HepG2 (cell line): ENCODE data around the gene TTC39B. TPM values are rescaled to one million over a fixed set of nuclear protein-coding genes. Genes with fewer than 3 reads are reported as not detected.

Experiments used
- ASH2L ChIP-seq: fragments of 300-600, 200-600 bp; sonication (generic); IDR thresholded peaks from 2 replicates; pipeline ENCODE4 v1.7.0; 2017; ENCODE audit warnings: low read depth, mild to moderate bottlenecking, moderate library complexity, mixed read lengths, low read length; ENCODE audit not compliant: insufficient read length
- EED ChIP-seq: sonication (generic); formaldehyde crosslinking; IDR thresholded peaks from 2 replicates; pipeline ENCODE4 v1.5.0; 2020; ENCODE audit warnings: mild to moderate bottlenecking, missing genetic modification reagents
- EP300 ChIP-seq, 3 experiments: sonication (generic) in 1 of 3; formaldehyde crosslinking in 1 of 3; IDR thresholded peaks; 2 replicates each; pipeline versions ENCODE4 v1.5.1 to v1.6.1; 2011 to 2020; ENCODE audit warnings: low read depth in 2 of 3, low read length in 2 of 3, borderline replicate concordance in 1 of 3, improper control_type of control experiment in 1 of 3, mild to moderate bottlenecking in 1 of 3, missing genetic modification reagents in 1 of 3, moderate library complexity in 1 of 3
- ETV5 ChIP-seq: IDR thresholded peaks from 2 replicates; pipeline ENCODE4 v1.6.1; 2018; ENCODE audit warnings: missing biosample characterization, missing genetic modification reagents, inconsistent platforms, borderline replicate concordance
- GATAD1 ChIP-seq: IDR thresholded peaks from 2 replicates; pipeline ENCODE4 v1.6.1; 2016; ENCODE audit warnings: missing genetic modification reagents, missing compliant biosample characterization
- HOXA9 ChIP-seq: sonication (generic); formaldehyde crosslinking; IDR thresholded peaks from 2 replicates; pipeline ENCODE4 v1.8.1; 2022; ENCODE audit warnings: missing genetic modification reagents, mild to moderate bottlenecking, moderate library complexity, borderline replicate concordance
- KAT2B ChIP-seq: fragments of 150-350 bp; IDR thresholded peaks from 2 replicates; pipeline ENCODE4 v1.6.1; 2014; ENCODE audit warnings: low read depth, low read length, borderline replicate concordance
- MLLT10 ChIP-seq: sonication (generic); formaldehyde crosslinking; IDR thresholded peaks from 2 replicates; pipeline ENCODE4 v1.4.0; 2020; ENCODE audit warnings: missing genetic modification reagents
- NCOR1 ChIP-seq: fragments of 200-600 bp; sonication (generic); IDR thresholded peaks from 2 replicates; pipeline ENCODE4 v1.7.0; 2017; ENCODE audit warnings: antibody characterized with exemption, low read length, borderline replicate concordance
- NR2F1 ChIP-seq, 2 experiments: fragments of 450-650 bp in 1 of 2; formaldehyde crosslinking in 1 of 2; IDR thresholded peaks; 2 replicates each; pipeline versions ENCODE4 v1.5.0 to v1.6.1; 2016 to 2020; ENCODE audit warnings: mild to moderate bottlenecking in 1 of 2, missing compliant biosample characterization in 1 of 2, missing genetic modification reagents in 1 of 2, moderate library complexity in 1 of 2
- PHF8 ChIP-seq: sonication (generic); formaldehyde crosslinking; IDR thresholded peaks from 2 replicates; pipeline ENCODE4 v1.5.0; 2020; ENCODE audit warnings: missing genetic modification reagents
- PRMT3 ChIP-seq: sonication (generic); formaldehyde crosslinking; IDR thresholded peaks from 2 replicates; pipeline ENCODE4 v1.8.1; 2022; ENCODE audit warnings: low read depth, mild to moderate bottlenecking, moderate library complexity, missing genetic modification reagents, borderline replicate concordance
- RARA ChIP-seq: IDR thresholded peaks from 2 replicates; pipeline ENCODE4 v1.6.1; 2016; ENCODE audit warnings: missing genetic modification reagents, missing compliant biosample characterization
- SALL1 ChIP-seq: sonication (generic); formaldehyde crosslinking; IDR thresholded peaks from 2 replicates; pipeline ENCODE4 v1.8.0; 2022; ENCODE audit warnings: mild to moderate bottlenecking, missing genetic modification reagents
- SOX13 ChIP-seq, 3 experiments: fragments of 450-650 bp in 1 of 3; sonication (generic) in 1 of 3; formaldehyde crosslinking in 1 of 3; IDR thresholded peaks in 2 of 3; conservative IDR thresholded peaks in 1 of 3; 2 replicates each; pipeline versions ENCODE4 v1.5.0 to v1.6.1; 2016 to 2020; ENCODE audit warnings: antibody characterized with exemption in 1 of 3, mild to moderate bottlenecking in 1 of 3, missing compliant biosample characterization in 1 of 3, missing genetic modification reagents in 1 of 3, moderate library complexity in 1 of 3
- XBP1 ChIP-seq: sonication (generic); formaldehyde crosslinking; IDR thresholded peaks from 2 replicates; pipeline ENCODE4 v1.5.0; 2020; ENCODE audit warnings: missing genetic modification reagents
- ZBTB21 ChIP-seq: sonication (generic); formaldehyde crosslinking; IDR thresholded peaks from 2 replicates; pipeline ENCODE4 v1.4.0; 2020; ENCODE audit warnings: missing genetic modification reagents
- ZEB1 ChIP-seq: IDR thresholded peaks from 2 replicates; pipeline ENCODE4 v1.6.1; 2012; ENCODE audit warnings: mild to moderate bottlenecking, low read depth, inconsistent platforms; ENCODE audit not compliant: insufficient replicate concordance
- ZFAT ChIP-seq: sonication (generic); formaldehyde crosslinking; conservative IDR thresholded peaks from 2 replicates; pipeline ENCODE4 v1.8.1; 2023; ENCODE audit warnings: missing genetic modification reagents, inconsistent platforms
- ZKSCAN5 ChIP-seq: sonication (generic); formaldehyde crosslinking; IDR thresholded peaks from 2 replicates; pipeline ENCODE4 v1.5.1; 2020; ENCODE audit warnings: mild to moderate bottlenecking, missing genetic modification reagents
- ZNF12 ChIP-seq: sonication (generic); formaldehyde crosslinking; IDR thresholded peaks from 2 replicates; pipeline ENCODE4 v1.5.0; 2020; ENCODE audit warnings: missing genetic modification reagents
- ZNF232 ChIP-seq: sonication (generic); formaldehyde crosslinking; IDR thresholded peaks from 2 replicates; pipeline ENCODE4 v1.4.0; 2020; ENCODE audit warnings: missing genetic modification reagents, borderline replicate concordance
- ZNF292 ChIP-seq: sonication (generic); formaldehyde crosslinking; IDR thresholded peaks from 2 replicates; pipeline ENCODE4 v1.8.1; 2022; ENCODE audit warnings: mild to moderate bottlenecking, low read depth, missing genetic modification reagents, borderline replicate concordance
- ZNF296 ChIP-seq: sonication (generic); formaldehyde crosslinking; conservative IDR thresholded peaks from 2 replicates; pipeline ENCODE4 v1.5.0; 2020; ENCODE audit warnings: mild to moderate bottlenecking, missing genetic modification reagents
- ZNF34 ChIP-seq: sonication (generic); formaldehyde crosslinking; IDR thresholded peaks from 2 replicates; pipeline ENCODE4 v1.4.0; 2020; ENCODE audit warnings: mild to moderate bottlenecking, missing genetic modification reagents, borderline replicate concordance
- ZNF562 ChIP-seq: sonication (generic); formaldehyde crosslinking; IDR thresholded peaks from 2 replicates; pipeline ENCODE4 v1.8.0; 2022; ENCODE audit warnings: missing genetic modification reagents, borderline replicate concordance
- ZNF788 ChIP-seq: sonication (generic); formaldehyde crosslinking; IDR thresholded peaks from 2 replicates; pipeline ENCODE4 v1.5.0; 2020; ENCODE audit warnings: mild to moderate bottlenecking, missing genetic modification reagents, borderline replicate concordance
- polyA plus RNA-seq, 8 experiments: library from polyadenylated mRNA; depleted of rRNA in 3 of 8; stranded (reverse) in 7 of 8; unstranded in 1 of 8; fragments of >200 nt; fragmentation: Illumina TruSeq in 4 of 8; extraction: Trizol in 4 of 8; gene quantifications; 2 replicates each; pipeline versions ENCODE4 v1.2.1 to v1.2.3, GENCODE V29; 2011 to 2016; ENCODE audit warnings: low read depth in 4 of 8, missing spikeins in 1 of 8, mixed read lengths in 1 of 8; ENCODE audit not compliant: insufficient read depth in 1 of 8
- total RNA-seq, 5 experiments: library from RNA; depleted of rRNA; stranded (reverse); fragments of >200 nt; fragmentation: Illumina TruSeq; extraction: Trizol; gene quantifications; 2 replicates each; pipeline ENCODE4 v1.2.3, GENCODE V29; 2016; ENCODE audit warnings: low read depth in 1 of 5
- TF ChIP-seq, protein P1 (sequence below): IDR thresholded peaks from 2 replicates; pipeline ENCODE4 v1.6.1; 2016; ENCODE audit warnings: low read depth
- TF ChIP-seq, protein P2 (sequence below): sonication (generic); formaldehyde crosslinking; conservative IDR thresholded peaks from 2 replicates; pipeline ENCODE4 v1.4.0; 2020; ENCODE audit warnings: missing genetic modification reagents

TTC39B gene
- total and polyA plus RNA-seq, 2 of the 13 experiments (the other 11 are each of a cell fraction or from before 2014, with no cell fraction given), result 14.3 to 19.4 TPM

DNA sequence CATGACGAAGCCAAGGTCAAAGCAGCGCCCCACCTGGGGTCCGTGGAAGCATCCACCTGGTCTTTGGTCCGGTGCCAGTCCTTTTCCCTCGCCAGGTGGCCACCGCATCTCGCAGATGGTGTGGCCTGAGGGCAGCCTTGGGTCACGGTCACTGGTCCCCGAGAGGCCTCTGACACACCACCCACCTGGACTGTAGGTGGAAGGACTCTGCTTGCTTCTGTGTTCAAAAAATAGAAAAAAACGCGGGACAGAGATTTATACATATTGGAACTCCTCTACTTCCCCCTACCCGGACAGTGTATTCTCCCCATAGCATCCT, 466 bp upstream of the TTC39B start (continued):
- TF ChIP-seq, protein P1, sequence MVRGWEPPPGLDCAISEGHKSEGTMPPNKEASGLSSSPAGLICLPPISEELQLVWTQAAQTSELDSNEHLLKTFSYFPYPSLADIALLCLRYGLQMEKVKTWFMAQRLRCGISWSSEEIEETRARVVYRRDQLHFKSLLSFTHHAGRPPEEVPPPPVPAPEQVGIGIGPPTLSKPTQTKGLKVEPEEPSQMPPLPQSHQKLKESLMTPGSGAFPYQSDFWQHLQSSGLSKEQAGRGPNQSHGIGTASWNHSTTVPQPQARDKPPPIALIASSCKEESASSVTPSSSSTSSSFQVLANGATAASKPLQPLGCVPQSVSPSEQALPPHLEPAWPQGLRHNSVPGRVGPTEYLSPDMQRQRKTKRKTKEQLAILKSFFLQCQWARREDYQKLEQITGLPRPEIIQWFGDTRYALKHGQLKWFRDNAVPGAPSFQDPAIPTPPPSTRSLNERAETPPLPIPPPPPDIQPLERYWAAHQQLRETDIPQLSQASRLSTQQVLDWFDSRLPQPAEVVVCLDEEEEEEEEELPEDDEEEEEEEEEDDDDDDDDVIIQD, result 0 out of 2 replicates have a peak, but pooled peaks have one; percentile 1
- no peak for TF ChIP-seq XBP1 (CRISPR knock-in tag)
- no peak for TF ChIP-seq KAT2B
- peak; percentile 1 for TF ChIP-seq ASH2L
- no peak for TF ChIP-seq MLLT10 (CRISPR knock-in tag)
- peak; percentile 19; the same call in 1 of the 2 replicates for TF ChIP-seq ZNF788 (CRISPR knock-in tag)
- TF ChIP-seq ZBTB21 (CRISPR knock-in tag), result no peak
- TF ChIP-seq NR2F1 (CRISPR knock-in tag; IDR thresholded peaks at IDR 0.05), result peak in 1 of 2 experiments; percentile 37; a peak in 2 of 4 replicates
- no peak for TF ChIP-seq ETV5
- no peak for TF ChIP-seq ZFAT (CRISPR knock-in tag)
- TF ChIP-seq PRMT3 (CRISPR knock-in tag), result 0 out of 2 replicates have a peak, but pooled peaks have one; percentile 47
- no peak for TF ChIP-seq HOXA9 (CRISPR knock-in tag)
- peak; percentile 78 for TF ChIP-seq RARA
- TF ChIP-seq EED, result 0 out of 2 replicates have a peak, but pooled peaks have one; percentile 47
- TF ChIP-seq ZNF296 (CRISPR knock-in tag), result peak; percentile 2; the same call in 1 of the 2 replicates
- TF ChIP-seq ZNF232 (CRISPR knock-in tag), result no peak
- TF ChIP-seq ZKSCAN5, result no peak
- TF ChIP-seq SALL1 (CRISPR knock-in tag), result 0 out of 2 replicates have a peak, but pooled peaks have one; percentile 23
- TF ChIP-seq PHF8, result no peak
- 0 out of 2 replicates have a peak, but pooled peaks have one; percentile 10 for TF ChIP-seq ZNF12
- TF ChIP-seq, protein P2, sequence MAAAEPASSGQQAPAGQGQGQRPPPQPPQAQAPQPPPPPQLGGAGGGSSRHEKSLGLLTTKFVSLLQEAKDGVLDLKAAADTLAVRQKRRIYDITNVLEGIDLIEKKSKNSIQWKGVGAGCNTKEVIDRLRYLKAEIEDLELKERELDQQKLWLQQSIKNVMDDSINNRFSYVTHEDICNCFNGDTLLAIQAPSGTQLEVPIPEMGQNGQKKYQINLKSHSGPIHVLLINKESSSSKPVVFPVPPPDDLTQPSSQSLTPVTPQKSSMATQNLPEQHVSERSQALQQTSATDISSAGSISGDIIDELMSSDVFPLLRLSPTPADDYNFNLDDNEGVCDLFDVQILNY (CRISPR knock-in tag), result no peak
- TF ChIP-seq NCOR1, result no peak
- peak; percentile 89; the same call in 1 of the 2 replicates for TF ChIP-seq ZNF34 (CRISPR knock-in tag)
- TF ChIP-seq ZNF292 (CRISPR knock-in tag), result no peak
- no peak for TF ChIP-seq EP300 (IDR thresholded peaks at IDR 0.05; ENCODE audit: low read depth in 2 of 2, low read length in 2 of 2)
- no peak for TF ChIP-seq EP300 (CRISPR knock-in tag; IDR thresholded peaks at IDR 0.05; ENCODE audit: borderline replicate concordance)
- no peak for TF ChIP-seq ZNF562 (CRISPR knock-in tag)
- TF ChIP-seq GATAD1, result no peak; the same call in 1 of the 2 replicates
- no peak for TF ChIP-seq SOX13 (IDR thresholded peaks at IDR 0.05)
- TF ChIP-seq SOX13 (CRISPR knock-in tag; conservative IDR thresholded peaks at IDR 0.05 in 1 of 2, IDR thresholded peaks at IDR 0.05 in 1 of 2), result 0 out of 4 replicates have a peak, but pooled peaks of 1 of the 2 experiments have one; percentile 42
- TF ChIP-seq ZEB1, result peak; percentile 89
